DMS 273 treated with DMSO at 0.1 percent for 48 hours (cell line): ENCODE measurements around the gene PLTP.
"Not testable (repeated sequence)": the region's sequence is repeated elsewhere in the genome, so short reads cannot be mapped to it uniquely, and the experiment has no call there.

Experiments
- DNase-seq: peaks from one replicate; lab custom pipeline; 2025; lab: John Stamatoyannopoulos, UW

PLTP gene

GRCh38 chr20:45944151-45944964, 32.4 kb upstream of the PLTP start:
- no peak for DNase-seq

GRCh38 chr20:45943613-45944012, 31.7 kb upstream of the PLTP start:
- no peak for DNase-seq

DNA sequence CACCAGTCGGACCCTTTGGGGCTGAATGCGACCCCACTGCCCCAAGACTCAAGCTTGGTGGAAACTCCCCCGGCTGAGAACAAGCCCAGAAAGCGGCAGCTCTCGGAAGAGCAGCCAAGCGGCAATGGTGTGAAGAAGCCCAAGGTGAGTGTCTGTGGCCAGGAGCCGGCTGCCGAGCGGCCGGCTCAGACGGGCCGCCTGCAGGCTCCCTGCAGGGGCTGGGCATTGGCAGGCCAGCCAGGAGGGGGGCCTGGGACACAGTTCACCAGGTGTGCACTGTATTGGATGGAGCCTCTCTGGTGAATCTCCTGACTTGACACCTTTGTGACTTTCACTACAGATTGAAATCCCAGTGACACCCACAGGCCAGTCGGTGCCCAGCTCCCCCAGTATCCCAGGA, 28.5 kb upstream of the PLTP start:
- DNase-seq, result no peak

- no peak for DNase-seq
These were observed 28.1 kb upstream of the PLTP start for GRCh38 chr20:45940053-45940452.

GRCh38 chr20:45938727-45939438, 26.9 kb upstream of the PLTP start:
- DNase-seq, result no peak

- DNase-seq, result no peak
These were observed 25.8 kb upstream of the PLTP start for GRCh38 chr20:45937765-45938164.

- no peak for DNase-seq
These were observed 23.6 kb upstream of the PLTP start for GRCh38 chr20:45935416-45936046.

DNA sequence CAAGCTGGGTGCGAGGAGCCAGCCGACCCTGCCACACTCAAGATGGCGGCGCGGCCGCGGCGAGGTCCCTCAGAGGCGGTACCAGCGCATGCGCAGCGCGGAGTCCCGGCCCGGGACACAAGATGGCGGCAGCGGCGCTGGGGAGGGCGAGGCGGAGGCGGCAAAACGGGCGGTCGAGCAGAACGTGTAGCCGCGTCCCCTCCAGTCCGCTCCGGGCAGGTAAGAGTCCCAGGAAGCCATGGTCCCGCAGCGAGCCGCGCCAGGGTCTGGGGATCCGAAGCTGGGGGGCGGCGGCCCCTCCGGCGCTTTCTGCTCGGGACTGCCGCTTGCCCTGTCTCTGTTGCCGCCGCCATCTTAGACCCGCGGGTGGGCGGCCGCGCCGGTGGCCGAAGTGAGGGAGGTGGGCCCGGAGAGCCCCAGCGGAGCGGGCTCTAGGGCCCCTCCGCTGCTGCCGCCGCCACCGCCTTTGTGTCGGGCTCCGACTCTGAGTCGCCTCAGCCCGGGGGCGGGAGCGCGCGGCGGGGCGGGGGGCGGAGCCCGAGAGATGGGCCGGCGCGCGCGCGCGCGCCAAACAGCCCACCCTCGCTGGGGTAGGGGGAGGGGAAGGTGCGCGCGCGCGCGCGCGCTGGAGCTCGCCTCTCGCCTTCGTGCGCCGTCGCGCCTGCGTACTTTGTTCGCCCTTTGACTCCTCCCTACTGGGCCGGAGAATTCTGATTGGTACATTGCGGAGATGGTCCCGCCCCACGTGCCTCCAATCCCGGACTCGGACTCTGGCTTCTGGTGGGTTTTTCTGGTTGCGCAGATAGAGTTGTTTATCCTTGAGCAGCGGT, 22.8 kb upstream of the PLTP start, which contains the start of gene PCIF1:
PCIF1 (plus strand) TSS at position 98 of the 830 bp plus-strand sequence. CDS start 4,317 bp downstream, outside the sequence.
- peak; percentile 89 for DNase-seq

DNA sequence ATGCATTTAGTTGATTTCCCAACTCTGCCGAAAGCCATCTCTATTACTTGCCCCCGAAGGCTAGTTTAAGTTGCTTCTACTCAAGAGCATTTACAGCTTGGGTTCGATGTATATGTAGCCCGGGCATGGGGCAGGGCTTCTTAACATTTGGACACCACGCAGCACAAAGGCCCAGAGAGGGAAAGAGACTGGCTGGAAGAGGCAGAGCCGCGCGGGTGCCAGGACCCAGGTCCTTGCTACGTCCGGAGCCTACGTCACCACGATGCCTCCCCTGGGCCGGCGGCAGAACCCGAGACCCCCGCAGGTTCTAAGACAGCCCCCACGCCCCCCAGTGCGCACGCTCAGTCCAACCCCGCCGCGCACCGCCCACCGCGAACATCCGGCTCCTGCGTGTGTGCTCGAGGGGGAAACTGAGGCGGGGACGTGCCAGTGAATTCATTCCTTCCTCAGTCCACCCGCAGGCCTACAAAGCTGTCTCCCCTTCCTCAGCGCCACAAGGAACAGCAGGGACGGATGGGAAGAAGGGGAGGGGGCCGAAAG, 22.2 kb upstream of the PLTP start:
- no peak for DNase-seq

DNA sequence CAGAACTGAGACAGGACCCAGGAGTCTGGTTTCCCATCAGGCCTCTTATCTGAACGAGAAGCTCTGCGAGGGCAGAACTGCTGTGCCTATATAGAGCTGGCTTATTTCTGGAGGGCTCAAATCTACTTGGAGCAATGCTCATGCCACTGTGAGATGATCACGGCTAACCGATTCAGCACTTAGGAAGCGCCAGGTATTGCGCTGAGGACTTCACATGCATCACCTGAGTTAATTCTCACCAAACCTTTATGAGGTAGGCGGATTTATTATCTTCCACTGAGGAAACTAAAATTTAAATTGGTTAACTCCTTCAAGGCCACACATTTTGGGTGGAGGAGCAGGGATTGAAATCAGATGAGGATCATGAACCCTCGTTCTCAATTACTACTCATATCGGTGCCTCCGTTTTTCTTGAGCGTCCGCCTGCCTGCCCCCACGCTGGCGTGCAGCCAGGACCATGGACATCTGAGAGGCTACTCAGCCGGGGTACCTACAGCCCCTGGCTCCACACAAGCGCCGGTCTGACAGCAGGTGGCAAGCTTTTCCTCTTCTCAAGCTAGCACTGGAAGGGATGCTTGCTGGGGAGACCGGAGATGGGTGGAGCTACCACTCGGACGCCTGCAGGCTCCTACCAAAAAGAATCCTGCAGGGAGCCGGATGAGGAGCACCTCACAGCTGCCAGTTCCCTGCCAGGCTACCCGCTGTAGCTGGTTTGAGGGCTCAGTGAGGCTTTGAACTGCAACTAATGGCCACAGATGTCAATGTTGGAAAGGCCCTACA, 21.5 kb upstream of the PLTP start:
- peak; percentile 69 for DNase-seq

DNA sequence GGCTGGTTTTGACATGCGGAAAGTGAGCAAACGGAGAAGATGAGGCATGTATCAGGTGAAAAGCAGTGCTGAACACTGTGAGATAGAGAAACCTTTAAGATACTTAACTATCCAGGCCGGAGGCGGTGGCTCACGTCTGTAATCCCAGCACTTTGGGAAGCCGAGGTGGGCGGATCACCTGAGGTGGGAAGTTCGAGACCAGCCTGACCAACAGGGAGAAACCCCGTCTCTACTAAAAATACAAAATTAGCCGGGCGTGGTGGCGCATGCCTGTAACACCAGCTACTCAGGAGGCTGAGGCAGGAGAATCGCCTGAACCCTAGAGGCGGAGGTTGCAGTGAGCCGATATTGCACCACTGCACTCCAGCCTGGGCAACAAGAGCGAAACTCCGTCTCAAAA, 19.7 kb upstream of the PLTP start:
- not testable (repeated sequence) for DNase-seq

DNA sequence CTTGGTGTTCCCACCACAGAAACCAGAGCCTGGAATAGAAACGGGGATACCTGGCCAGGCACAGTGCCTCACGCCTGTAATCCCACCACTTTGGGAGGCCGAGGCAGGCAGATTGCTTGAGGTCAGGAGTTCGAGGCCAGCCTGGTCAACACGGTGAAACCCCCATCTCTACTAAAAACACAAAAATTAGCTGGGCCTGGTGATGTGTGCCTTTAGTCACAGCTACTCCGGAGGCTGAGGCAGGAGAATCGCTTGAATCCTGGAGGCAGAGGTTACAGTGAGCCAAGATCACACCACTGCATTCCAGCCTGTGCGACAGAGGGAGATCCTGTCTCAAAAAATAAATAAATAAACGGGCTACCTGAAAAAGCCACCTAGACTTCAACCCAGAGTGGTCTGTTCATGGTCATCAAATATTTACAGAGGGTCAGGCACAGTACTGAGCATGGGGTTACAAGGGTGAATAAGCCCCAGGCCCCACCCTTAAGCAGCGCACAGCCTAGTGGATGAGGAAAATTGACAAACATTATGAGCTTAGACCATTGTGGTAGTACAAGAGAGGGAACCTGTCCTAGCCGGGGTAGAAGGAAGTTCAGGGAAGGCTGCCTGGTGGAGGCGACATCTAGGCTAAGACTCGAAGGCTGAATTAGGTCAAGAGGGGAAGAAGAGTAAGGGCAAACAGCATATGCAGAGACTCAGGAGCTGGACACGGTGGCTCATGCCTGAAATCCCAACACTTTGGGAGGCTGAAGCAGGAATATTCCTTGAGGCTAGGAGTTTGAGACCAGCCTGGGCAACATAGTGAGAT, 15.3 kb upstream of the PLTP start:
- no peak for DNase-seq

- no peak for DNase-seq
These were observed 14.7 kb upstream of the PLTP start for GRCh38 chr20:45926731-45927070.

GRCh38 chr20:45925821-45926506, 14.0 kb upstream of the PLTP start:
- DNase-seq, result no peak

DNA sequence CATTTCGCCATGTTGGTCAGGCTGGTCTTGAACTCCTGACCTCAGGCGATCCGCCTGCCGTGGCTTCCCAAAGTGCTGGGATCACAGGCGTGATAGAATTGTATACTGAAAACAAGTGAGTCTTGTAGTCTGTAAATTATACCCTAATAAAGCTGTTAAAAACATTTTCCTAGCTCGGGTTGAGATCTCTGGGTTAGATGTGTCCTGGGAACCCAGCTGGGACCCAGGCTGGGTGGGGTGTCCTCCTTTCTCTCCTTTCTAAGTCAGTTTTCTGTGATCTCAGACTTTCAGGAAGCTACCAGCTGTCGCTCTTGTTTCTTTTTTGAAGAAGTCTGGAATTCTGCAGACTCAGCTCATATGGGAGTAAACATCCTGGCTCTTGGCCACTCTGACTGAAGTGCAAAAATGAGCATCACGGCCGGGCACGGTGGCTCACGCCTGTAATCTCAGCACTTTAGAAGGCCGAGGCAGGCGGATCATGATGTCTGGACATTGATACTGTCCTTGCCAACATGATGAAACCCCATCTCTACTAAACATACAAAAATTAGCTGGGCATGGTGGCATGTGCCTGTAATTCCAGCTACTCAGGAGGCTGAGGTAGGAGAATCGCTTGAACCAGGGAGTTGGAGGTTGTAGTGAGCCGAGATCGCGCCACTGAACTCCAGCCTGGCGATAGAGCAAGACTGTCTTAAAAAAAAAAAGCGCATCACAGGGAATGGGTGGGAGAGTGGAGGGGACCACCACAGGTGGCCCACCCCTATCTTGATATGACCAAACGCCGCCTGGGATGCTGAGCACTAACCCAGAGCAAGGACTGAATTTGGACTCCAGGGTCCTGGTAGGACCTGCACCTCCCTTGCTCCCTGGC, 12.7 kb upstream of the PLTP start:
- DNase-seq, result no peak

DNA sequence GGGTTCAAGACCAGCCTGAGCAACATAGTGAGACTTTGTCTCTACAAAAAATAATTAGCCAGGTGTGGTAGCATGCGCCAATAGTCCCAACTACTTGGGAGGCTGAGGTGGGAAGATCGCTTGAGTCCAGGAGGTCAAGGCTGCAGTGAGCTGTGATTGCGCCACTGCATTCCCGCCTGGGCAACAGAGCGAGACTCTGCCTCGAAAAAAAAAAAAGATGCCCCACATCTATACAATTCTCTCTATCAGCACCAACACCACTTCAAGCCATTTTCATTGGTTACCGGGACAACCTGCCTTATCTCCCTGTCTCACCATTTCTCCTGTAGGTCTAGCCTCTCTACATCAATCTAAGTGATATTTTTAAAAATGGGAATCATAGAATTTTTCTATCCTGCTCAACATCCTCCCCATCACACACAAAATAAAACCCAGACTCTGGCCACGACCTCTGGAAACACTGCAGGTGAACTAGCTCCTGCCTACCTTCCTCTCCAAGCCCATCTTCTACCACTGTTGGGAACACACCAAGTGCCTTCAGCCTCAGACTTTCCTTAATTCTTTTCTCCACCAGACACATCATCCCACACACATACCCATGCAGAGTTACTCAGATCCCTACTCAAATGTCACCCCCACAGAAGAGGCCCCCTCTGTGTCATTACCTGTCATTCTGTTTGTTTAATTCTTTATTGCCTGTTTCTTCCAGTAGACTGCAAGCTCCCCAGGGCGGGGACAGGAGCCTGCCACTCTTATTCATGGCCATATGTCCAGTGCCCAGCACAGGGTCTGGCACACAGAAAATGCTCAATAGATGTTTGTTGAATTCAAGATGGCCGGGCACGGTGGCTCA, 9.6 kb upstream of the PLTP start:
- no peak for DNase-seq

DNA sequence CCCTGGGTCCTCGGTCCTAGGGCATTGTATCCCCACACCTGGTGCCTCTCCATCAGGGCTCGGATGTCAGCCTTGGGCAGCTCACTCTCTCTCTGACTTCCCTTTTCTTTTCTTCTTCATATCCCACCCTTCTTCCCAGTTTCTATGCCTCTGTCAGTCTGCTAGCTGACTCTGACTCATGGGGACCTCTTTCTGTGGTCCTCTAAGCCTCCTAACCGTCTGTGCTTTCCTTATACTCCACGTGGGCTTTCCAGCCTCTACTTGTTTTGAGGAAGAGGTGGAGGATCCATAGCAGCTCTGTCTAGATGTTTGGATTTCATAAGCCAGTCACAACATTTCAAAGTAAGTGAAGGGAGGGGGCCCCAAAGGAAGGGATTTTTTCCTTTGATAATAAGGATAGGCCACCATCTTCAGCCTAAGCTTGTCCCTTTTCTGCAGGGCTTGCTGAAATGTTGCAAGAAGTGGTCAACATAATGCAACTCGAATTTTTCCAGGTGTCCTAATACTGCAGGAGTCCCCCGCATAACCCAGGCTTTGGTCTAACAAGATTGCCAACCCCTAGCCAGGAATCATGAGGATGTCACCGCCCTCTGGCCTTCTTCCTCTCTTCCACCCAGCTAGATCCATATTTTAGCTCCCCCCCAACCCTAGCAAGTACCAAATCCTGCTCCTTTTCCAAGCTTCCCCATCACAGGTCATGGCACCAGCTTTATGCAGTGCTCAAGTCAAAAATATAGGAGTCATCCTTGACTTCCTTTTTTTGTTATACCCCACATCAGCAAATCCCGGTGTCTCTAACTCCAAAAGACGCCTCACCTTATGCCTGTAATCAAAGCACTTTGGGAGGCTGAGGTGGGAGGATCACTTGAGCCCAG, 8.7 kb upstream of the PLTP start:
- no peak for DNase-seq
